Glutamatergic neuron (in vitro differentiated cells): ENCODE data around the gene PTPRM. TPM values are rescaled to one million over a fixed set of nuclear protein-coding genes. Genes with fewer than 3 reads are reported as not detected.

Experiments used
- DNase-seq: peaks from one replicate; pipeline ENCODE4 v3.0.0; 2022
- H3K27ac Mint-ChIP-seq: one replicate; pipeline ENCODE4 v1.8.0; 2020; ENCODE audit warnings: mild to moderate bottlenecking, mixed read lengths, inconsistent platforms; ENCODE audit not compliant: unreplicated experiment
- H3K27me3 Mint-ChIP-seq: one replicate; pipeline ENCODE4 v1.8.0; 2020; ENCODE audit warnings: mild to moderate bottlenecking, moderate library complexity, mixed read lengths, inconsistent platforms; ENCODE audit not compliant: unreplicated experiment
- H3K36me3 Mint-ChIP-seq: one replicate; pipeline ENCODE4 v1.8.0; 2020; ENCODE audit warnings: mild to moderate bottlenecking, mixed read lengths, inconsistent platforms; ENCODE audit not compliant: unreplicated experiment
- H3K4me1 Mint-ChIP-seq: one replicate; pipeline ENCODE4 v1.8.0; 2020; ENCODE audit warnings: mild to moderate bottlenecking, low read depth, mixed read lengths, inconsistent platforms; ENCODE audit not compliant: unreplicated experiment
- H3K4me3 Mint-ChIP-seq: one replicate; pipeline ENCODE4 v1.8.0; 2020; ENCODE audit warnings: mild to moderate bottlenecking, mixed read lengths, inconsistent platforms; ENCODE audit not compliant: unreplicated experiment
- H3K9me3 Mint-ChIP-seq: one replicate; pipeline ENCODE4 v1.8.0; 2020; ENCODE audit warnings: mild to moderate bottlenecking, moderate library complexity, mixed read lengths, inconsistent platforms; ENCODE audit not compliant: unreplicated experiment
- CTCF ChIP-seq: fragments of 200-600 bp; sonication (generic); IDR thresholded peaks from one replicate; pipeline ENCODE4 v1.5.0; 2021; ENCODE audit not compliant: partially characterized antibody, unreplicated experiment
- total RNA-seq: library from RNA; stranded (reverse); fragmentation: NEBNext Ultra II Directional; extraction: Animal tissue kit (Norgen Biotek cat#: 25700); gene quantifications from one replicate; pipeline ENCODE4 v1.2.1, GENCODE V29; 2021; ENCODE audit not compliant: unreplicated experiment

PTPRM gene
- total RNA-seq, 1 donor from 2014 or later, result 23.9 TPM

GRCh38 chr18:8190980-8191379, 623.9 kb downstream of the PTPRM start:
- no peak for TF ChIP-seq CTCF
- H3K4me3 Mint-ChIP-seq, result no peak overlapping the region
- H3K9me3 Mint-ChIP-seq, result no peaks in the 10 kb centered on the region
- H3K4me1 Mint-ChIP-seq, result peaks cover 3% of the 10 kb centered on the region
- no peaks in the 10 kb centered on the region for H3K36me3 Mint-ChIP-seq
- no peaks in the 10 kb centered on the region for H3K27me3 Mint-ChIP-seq
- H3K27ac Mint-ChIP-seq, result no peak overlapping the region
- no peak for DNase-seq

- H3K27ac Mint-ChIP-seq, result no peak overlapping the region
- H3K36me3 Mint-ChIP-seq, result no peaks in the 10 kb centered on the region
- H3K9me3 Mint-ChIP-seq, result no peaks in the 10 kb centered on the region
- no peak overlapping the region for H3K4me3 Mint-ChIP-seq
- peaks cover 3% of the 10 kb centered on the region for H3K4me1 Mint-ChIP-seq
- H3K27me3 Mint-ChIP-seq, result no peaks in the 10 kb centered on the region
- DNase-seq, result no peak
- TF ChIP-seq CTCF, result no peak
These were observed 627.3 kb downstream of the PTPRM start for GRCh38 chr18:8194431-8194830.

DNA sequence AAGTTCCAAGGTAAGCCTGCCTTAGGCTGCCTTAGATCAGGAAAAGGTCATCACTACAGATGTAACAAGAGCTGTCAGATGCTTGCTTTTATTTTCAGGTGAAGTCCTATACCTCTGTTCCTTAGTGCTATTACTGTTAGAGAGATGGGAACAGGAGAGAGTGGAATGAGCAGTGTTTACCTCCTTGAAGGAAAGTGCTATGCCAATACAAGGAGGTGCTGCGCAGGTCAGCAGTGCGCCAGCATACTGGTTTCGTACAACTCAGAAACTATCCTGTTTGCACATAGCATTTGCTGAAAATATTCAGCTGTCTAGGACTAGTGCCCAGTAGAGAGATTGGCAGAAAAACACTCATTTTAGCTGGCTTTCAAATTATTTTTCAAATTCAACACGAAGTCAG, 629.1 kb downstream of the PTPRM start:
- H3K27me3 Mint-ChIP-seq, result no peaks in the 10 kb centered on the region
- peaks cover 3% of the 10 kb centered on the region for H3K4me1 Mint-ChIP-seq

GRCh38 chr18:8197499-8197898, 630.4 kb downstream of the PTPRM start:
- no peaks in the 10 kb centered on the region for H3K27me3 Mint-ChIP-seq
- no peak for TF ChIP-seq CTCF
- no peak overlapping the region for H3K4me3 Mint-ChIP-seq
- no peak overlapping the region for H3K27ac Mint-ChIP-seq
- H3K4me1 Mint-ChIP-seq, result peaks cover 3% of the 10 kb centered on the region
- no peak for DNase-seq
- H3K9me3 Mint-ChIP-seq, result no peaks in the 10 kb centered on the region
- no peaks in the 10 kb centered on the region for H3K36me3 Mint-ChIP-seq

More for the DNA sequence above, 629.1 kb downstream of the PTPRM start:
- TF ChIP-seq CTCF, result no peak
- Mint-ChIP-seq H3K9me3 (no peaks in the 10 kb centered on the region), H3K36me3 (no peaks in the 10 kb centered on the region), H3K4me3 (no peak overlapping the region), H3K27ac (no peak overlapping the region)
- DNase-seq, result no peak

- no peak for TF ChIP-seq CTCF
- Mint-ChIP-seq H3K36me3 (no peaks in the 10 kb centered on the region), H3K9me3 (peaks cover 2% of the 10 kb centered on the region), H3K4me1 (no peaks in the 10 kb centered on the region), H3K27me3 (no peaks in the 10 kb centered on the region), H3K4me3 (no peak overlapping the region), H3K27ac (no peak overlapping the region)
- DNase-seq, result no peak
These were observed 640.9 kb downstream of the PTPRM start for GRCh38 chr18:8207996-8208395.
